ENCODE data around the gene SRRM4. TPM values are rescaled to one million over a fixed set of nuclear protein-coding genes. Genes with fewer than 3 reads are reported as not detected.

The SRRM4 gene
- total and polyA plus RNA-seq, 2 experiments from 2014 or later: 0.53 to 0.63 TPM

DNA sequence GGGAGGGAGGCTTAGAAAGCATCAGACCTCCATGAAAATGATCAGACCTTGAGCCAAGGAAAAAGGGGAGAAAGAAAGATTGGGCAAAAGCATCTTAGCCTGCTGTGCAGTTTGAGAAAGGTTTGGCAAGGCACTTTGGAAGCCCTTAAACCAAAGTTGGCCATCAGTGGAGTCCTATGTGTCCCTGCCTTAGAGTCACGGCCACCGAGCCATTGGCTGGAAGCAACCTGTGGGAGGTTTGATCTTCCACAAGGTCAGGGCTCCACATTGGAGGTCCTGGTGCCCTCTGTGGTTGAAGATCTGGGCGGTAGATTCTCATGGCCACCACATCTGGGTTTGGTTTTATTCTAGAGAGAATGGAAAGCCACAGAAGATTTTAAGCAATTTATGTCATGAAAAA, 44.4 kb downstream of the SRRM4 start:
- no peak for DNase-seq (ENCODE audit: low spot score)
- no peak for ATAC-seq
- Histone ChIP-seq H3K36me3 (ENCODE audit: insufficient read depth) (no peaks in the 10 kb centered on the region), H3K9me2 (ENCODE audit: insufficient read depth) (peaks cover 3% of the 10 kb centered on the region; the same call in 1 of the 2 replicates), H3K27ac (ENCODE audit: low read depth) (no peak overlapping the region), H3K4me1 (ENCODE audit: insufficient read depth) (no peaks in the 10 kb centered on the region), H2AFZ (no peak overlapping the region), H4K20me1 (replicated peaks; ENCODE audit: insufficient read depth) (no peaks in the 10 kb centered on the region), H3F3A (replicated peaks; ENCODE audit: low read depth) (no peaks in the 10 kb centered on the region), H3K27me3 (ENCODE audit: insufficient read depth) (no peaks in the 10 kb centered on the region), H3K79me2 (replicated peaks; ENCODE audit: insufficient read depth) (no peaks in the 10 kb centered on the region), H3K4me2 (no peak overlapping the region), H3K4me3 (no peak overlapping the region)
- Mint-ChIP-seq H3K27ac (no peak overlapping the region), H3K36me3 (ENCODE audit: low read depth) (peaks cover 10% of the 10 kb centered on the region; the same call in 2 of the 3 replicates), H3K4me1 (peaks cover 2% of the 10 kb centered on the region), H3K9me3 (no peaks in the 10 kb centered on the region; the same call in 1 of the 3 replicates), H3K27me3 (ENCODE audit: insufficient read depth, low read depth, poor library complexity) (peaks cover 5% of the 10 kb centered on the region), H3K4me3 (no peak overlapping the region)
- TF ChIP-seq STAT1 (IDR thresholded peaks at IDR 0.05; ENCODE audit: unreplicated experiment) (no peak), CREB1 (CRISPR knock-in tag; IDR thresholded peaks at IDR 0.05; ENCODE audit: low read depth) (no peak), EZH2phosphoT487 (IDR thresholded peaks at IDR 0.05; ENCODE audit: unreplicated experiment) (no peak), ZNF331 (CRISPR knock-in tag; IDR thresholded peaks at IDR 0.05; ENCODE audit: low read depth) (no peak), NANOG (IDR thresholded peaks at IDR 0.05; ENCODE audit: borderline replicate concordance) (no peak), JUNB (IDR thresholded peaks at IDR 0.05; ENCODE audit: unreplicated experiment) (no peak), ZNF114 (CRISPR knock-in tag; IDR thresholded peaks at IDR 0.05) (no peak), EZH2 (IDR thresholded peaks at IDR 0.05; ENCODE audit: low read depth, unreplicated experiment) (no peak), POLR2AphosphoS5 (IDR thresholded peaks at IDR 0.05; ENCODE audit: low read depth) (no peak)
- TF ChIP-seq, protein P1, sequence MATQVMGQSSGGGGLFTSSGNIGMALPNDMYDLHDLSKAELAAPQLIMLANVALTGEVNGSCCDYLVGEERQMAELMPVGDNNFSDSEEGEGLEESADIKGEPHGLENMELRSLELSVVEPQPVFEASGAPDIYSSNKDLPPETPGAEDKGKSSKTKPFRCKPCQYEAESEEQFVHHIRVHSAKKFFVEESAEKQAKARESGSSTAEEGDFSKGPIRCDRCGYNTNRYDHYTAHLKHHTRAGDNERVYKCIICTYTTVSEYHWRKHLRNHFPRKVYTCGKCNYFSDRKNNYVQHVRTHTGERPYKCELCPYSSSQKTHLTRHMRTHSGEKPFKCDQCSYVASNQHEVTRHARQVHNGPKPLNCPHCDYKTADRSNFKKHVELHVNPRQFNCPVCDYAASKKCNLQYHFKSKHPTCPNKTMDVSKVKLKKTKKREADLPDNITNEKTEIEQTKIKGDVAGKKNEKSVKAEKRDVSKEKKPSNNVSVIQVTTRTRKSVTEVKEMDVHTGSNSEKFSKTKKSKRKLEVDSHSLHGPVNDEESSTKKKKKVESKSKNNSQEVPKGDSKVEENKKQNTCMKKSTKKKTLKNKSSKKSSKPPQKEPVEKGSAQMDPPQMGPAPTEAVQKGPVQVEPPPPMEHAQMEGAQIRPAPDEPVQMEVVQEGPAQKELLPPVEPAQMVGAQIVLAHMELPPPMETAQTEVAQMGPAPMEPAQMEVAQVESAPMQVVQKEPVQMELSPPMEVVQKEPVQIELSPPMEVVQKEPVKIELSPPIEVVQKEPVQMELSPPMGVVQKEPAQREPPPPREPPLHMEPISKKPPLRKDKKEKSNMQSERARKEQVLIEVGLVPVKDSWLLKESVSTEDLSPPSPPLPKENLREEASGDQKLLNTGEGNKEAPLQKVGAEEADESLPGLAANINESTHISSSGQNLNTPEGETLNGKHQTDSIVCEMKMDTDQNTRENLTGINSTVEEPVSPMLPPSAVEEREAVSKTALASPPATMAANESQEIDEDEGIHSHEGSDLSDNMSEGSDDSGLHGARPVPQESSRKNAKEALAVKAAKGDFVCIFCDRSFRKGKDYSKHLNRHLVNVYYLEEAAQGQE (IDR thresholded peaks at IDR 0.05; ENCODE audit: unreplicated experiment): no peak
- TF ChIP-seq, protein P2, sequence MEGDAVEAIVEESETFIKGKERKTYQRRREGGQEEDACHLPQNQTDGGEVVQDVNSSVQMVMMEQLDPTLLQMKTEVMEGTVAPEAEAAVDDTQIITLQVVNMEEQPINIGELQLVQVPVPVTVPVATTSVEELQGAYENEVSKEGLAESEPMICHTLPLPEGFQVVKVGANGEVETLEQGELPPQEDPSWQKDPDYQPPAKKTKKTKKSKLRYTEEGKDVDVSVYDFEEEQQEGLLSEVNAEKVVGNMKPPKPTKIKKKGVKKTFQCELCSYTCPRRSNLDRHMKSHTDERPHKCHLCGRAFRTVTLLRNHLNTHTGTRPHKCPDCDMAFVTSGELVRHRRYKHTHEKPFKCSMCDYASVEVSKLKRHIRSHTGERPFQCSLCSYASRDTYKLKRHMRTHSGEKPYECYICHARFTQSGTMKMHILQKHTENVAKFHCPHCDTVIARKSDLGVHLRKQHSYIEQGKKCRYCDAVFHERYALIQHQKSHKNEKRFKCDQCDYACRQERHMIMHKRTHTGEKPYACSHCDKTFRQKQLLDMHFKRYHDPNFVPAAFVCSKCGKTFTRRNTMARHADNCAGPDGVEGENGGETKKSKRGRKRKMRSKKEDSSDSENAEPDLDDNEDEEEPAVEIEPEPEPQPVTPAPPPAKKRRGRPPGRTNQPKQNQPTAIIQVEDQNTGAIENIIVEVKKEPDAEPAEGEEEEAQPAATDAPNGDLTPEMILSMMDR (conservative IDR thresholded peaks at IDR 0.05; ENCODE audit: low read depth in 2 of 2): no peak
- TF ChIP-seq, protein P3, sequence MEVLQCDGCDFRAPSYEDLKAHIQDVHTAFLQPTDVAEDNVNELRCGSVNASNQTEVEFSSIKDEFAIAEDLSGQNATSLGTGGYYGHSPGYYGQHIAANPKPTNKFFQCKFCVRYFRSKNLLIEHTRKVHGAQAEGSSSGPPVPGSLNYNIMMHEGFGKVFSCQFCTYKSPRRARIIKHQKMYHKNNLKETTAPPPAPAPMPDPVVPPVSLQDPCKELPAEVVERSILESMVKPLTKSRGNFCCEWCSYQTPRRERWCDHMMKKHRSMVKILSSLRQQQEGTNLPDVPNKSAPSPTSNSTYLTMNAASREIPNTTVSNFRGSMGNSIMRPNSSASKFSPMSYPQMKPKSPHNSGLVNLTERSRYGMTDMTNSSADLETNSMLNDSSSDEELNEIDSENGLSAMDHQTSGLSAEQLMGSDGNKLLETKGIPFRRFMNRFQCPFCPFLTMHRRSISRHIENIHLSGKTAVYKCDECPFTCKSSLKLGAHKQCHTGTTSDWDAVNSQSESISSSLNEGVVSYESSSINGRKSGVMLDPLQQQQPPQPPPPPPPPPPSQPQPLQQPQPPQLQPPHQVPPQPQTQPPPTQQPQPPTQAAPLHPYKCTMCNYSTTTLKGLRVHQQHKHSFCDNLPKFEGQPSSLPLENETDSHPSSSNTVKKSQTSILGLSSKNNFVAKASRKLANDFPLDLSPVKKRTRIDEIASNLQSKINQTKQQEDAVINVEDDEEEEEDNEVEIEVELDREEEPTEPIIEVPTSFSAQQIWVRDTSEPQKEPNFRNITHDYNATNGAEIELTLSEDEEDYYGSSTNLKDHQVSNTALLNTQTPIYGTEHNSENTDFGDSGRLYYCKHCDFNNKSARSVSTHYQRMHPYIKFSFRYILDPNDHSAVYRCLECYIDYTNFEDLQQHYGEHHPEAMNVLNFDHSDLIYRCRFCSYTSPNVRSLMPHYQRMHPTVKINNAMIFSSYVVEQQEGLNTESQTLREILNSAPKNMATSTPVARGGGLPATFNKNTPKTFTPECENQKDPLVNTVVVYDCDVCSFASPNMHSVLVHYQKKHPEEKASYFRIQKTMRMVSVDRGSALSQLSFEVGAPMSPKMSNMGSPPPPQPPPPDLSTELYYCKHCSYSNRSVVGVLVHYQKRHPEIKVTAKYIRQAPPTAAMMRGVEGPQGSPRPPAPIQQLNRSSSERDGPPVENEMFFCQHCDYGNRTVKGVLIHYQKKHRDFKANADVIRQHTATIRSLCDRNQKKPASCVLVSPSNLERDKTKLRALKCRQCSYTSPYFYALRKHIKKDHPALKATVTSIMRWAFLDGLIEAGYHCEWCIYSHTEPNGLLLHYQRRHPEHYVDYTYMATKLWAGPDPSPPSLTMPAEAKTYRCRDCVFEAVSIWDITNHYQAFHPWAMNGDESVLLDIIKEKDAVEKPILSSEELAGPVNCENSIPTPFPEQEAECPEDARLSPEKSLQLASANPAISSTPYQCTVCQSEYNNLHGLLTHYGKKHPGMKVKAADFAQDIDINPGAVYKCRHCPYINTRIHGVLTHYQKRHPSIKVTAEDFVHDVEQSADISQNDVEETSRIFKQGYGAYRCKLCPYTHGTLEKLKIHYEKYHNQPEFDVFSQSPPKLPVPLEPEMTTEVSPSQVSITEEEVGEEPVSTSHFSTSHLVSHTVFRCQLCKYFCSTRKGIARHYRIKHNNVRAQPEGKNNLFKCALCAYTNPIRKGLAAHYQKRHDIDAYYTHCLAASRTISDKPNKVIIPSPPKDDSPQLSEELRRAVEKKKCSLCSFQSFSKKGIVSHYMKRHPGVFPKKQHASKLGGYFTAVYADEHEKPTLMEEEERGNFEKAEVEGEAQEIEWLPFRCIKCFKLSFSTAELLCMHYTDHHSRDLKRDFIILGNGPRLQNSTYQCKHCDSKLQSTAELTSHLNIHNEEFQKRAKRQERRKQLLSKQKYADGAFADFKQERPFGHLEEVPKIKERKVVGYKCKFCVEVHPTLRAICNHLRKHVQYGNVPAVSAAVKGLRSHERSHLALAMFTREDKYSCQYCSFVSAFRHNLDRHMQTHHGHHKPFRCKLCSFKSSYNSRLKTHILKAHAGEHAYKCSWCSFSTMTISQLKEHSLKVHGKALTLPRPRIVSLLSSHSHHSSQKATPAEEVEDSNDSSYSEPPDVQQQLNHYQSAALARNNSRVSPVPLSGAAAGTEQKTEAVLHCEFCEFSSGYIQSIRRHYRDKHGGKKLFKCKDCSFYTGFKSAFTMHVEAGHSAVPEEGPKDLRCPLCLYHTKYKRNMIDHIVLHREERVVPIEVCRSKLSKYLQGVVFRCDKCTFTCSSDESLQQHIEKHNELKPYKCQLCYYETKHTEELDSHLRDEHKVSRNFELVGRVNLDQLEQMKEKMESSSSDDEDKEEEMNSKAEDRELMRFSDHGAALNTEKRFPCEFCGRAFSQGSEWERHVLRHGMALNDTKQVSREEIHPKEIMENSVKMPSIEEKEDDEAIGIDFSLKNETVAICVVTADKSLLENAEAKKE (CRISPR knock-in tag; IDR thresholded peaks at IDR 0.05): no peak
- TF ChIP-seq, protein P4, sequence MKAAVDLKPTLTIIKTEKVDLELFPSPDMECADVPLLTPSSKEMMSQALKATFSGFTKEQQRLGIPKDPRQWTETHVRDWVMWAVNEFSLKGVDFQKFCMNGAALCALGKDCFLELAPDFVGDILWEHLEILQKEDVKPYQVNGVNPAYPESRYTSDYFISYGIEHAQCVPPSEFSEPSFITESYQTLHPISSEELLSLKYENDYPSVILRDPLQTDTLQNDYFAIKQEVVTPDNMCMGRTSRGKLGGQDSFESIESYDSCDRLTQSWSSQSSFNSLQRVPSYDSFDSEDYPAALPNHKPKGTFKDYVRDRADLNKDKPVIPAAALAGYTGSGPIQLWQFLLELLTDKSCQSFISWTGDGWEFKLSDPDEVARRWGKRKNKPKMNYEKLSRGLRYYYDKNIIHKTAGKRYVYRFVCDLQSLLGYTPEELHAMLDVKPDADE (IDR thresholded peaks at IDR 0.05): no peak
